PC-3 (cell line): Measurements from ENCODE around the gene CD3E. TPM values are rescaled to one million over a fixed set of nuclear protein-coding genes. Genes with fewer than 3 reads are reported as not detected.
"Not testable (repeated sequence)": the region's sequence is repeated elsewhere in the genome, so short reads cannot be mapped to it uniquely, and the experiment has no call there.

Source experiments
- ATAC-seq: fragments of 200-7000 bp; cut with Tn5 transposase; 2 replicates; pipeline ENCODE4 v1.9.1; 2020; ENCODE audit warnings: mild to moderate bottlenecking, moderate library complexity
- BruUV-seq: library from RNA; stranded (reverse); fragments of 400-500 nt; replicated peaks from 2 replicates; lab custom pipeline; 2021; lab: Mats Ljungman, UMichigan
- CTCF ChIA-PET: fragments of 300-600 bp; sonication (Branson Sonifier 250); formaldehyde crosslinking; loops from one replicate; lab custom pipeline; 2022; ENCODE audit warnings: antibody characterized with exemption; lab: Charles Lee
- POLR2A ChIA-PET: fragments of 300-600 bp; sonication (Branson Sonifier 250); formaldehyde crosslinking; loops from one replicate; lab custom pipeline; 2022; ENCODE audit warnings: antibody characterized with exemption; ENCODE audit not compliant: unreplicated experiment; lab: Charles Lee
- DNase-seq: peaks from one replicate; pipeline ENCODE4 v3.0.0-alpha.2; 2015
- H2AFZ ChIP-seq: fragments of 300-600 bp; sonication (generic); 2 replicates; pipeline ENCODE4 v1.6.0; 2016; ENCODE audit warnings: antibody characterized with exemption, low read length
- H3F3A ChIP-seq: fragments of 300-600 bp; sonication (generic); one replicate; pipeline ENCODE4 v1.6.0; 2017; ENCODE audit warnings: antibody characterized with exemption, low read length, control low read depth, mild to moderate bottlenecking; ENCODE audit not compliant: unreplicated experiment
- H3K27ac ChIP-seq: fragments of 300-600 bp; sonication (generic); 2 replicates; pipeline ENCODE4 v1.5.1; 2016; ENCODE audit warnings: mild to moderate bottlenecking, low read length
- H3K27me3 ChIP-seq: fragments of 300-600 bp; sonication (generic); 2 replicates; pipeline ENCODE4 v1.6.1; 2016; ENCODE audit warnings: low read length, mixed read lengths
- H3K36me3 ChIP-seq: fragments of 300-600 bp; sonication (generic); 2 replicates; pipeline ENCODE4 v1.6.1; 2016; ENCODE audit warnings: low read depth, mixed run types, low read length, mixed read lengths
- H3K4me1 ChIP-seq: fragments of 300-600 bp; sonication (generic); 2 replicates; pipeline ENCODE4 v1.5.1; 2016; ENCODE audit warnings: low read length; ENCODE audit not compliant: insufficient read depth
- H3K4me2 ChIP-seq: fragments of 300-600 bp; sonication (generic); 2 replicates; pipeline ENCODE4 v1.6.0; 2016; ENCODE audit warnings: low read length
- H3K4me3 ChIP-seq: fragments of 300-600 bp; sonication (generic); 2 replicates; pipeline ENCODE4 v1.5.1; 2016; ENCODE audit warnings: mild to moderate bottlenecking, low read length, mixed read lengths
- H3K79me2 ChIP-seq: fragments of 300-600 bp; sonication (generic); 2 replicates; pipeline ENCODE4 v1.6.1; 2017; ENCODE audit warnings: low read length, mixed read lengths
- H3K9ac ChIP-seq: fragments of 300-600 bp; sonication (generic); 2 replicates; pipeline ENCODE4 v1.6.0; 2016; ENCODE audit warnings: mild to moderate bottlenecking, low read length
- H3K9me2 ChIP-seq: fragments of 300-600 bp; sonication (generic); replicated peaks from 2 replicates; pipeline ENCODE4 v1.6.1; 2016; ENCODE audit warnings: mixed run types, low read length, mixed read lengths
- H3K9me3 ChIP-seq: fragments of 300-600 bp; sonication (generic); 2 replicates; pipeline ENCODE4 v1.6.1; 2016; ENCODE audit warnings: low read length, mixed read lengths
- H4K20me1 ChIP-seq: fragments of 300-600 bp; sonication (generic); 2 replicates; pipeline ENCODE4 v1.6.1; 2016; ENCODE audit warnings: low read length, mixed read lengths
- EZH2 ChIP-seq: fragments of 300-600 bp; sonication (generic); IDR thresholded peaks from one replicate; pipeline ENCODE4 v1.6.1; 2017; ENCODE audit warnings: antibody characterized with exemption, mild to moderate bottlenecking, low read length; ENCODE audit not compliant: unreplicated experiment
- EZH2phosphoT487 ChIP-seq: fragments of 300-600 bp; sonication (generic); IDR thresholded peaks from 2 replicates; pipeline ENCODE4 v1.6.1; 2018; ENCODE audit warnings: mild to moderate bottlenecking, antibody characterized with exemption, low read length, borderline replicate concordance
- intact Hi-C: fragments of 100-400 bp; cut with micrococcal nuclease; formaldehyde crosslinking; loops from 2 replicates; pipeline ENCODE4 v1.9.0; 2023
- total RNA-seq: library from RNA; depleted of rRNA; stranded (reverse); fragments of >200 nt; gene quantifications from 2 replicates; pipeline ENCODE4 v1.2.3, GENCODE V29; 2014
- TF ChIP-seq, protein P1 (sequence below): fragments of 300-600 bp; sonication (generic); conservative IDR thresholded peaks from 2 replicates; pipeline ENCODE4 v1.5.1; 2017; ENCODE audit warnings: antibody characterized with exemption, low read depth, mild to moderate bottlenecking, low read length

Gene CD3E
- total RNA-seq, 1 experiment from 2014 or later = not detected

DNA sequence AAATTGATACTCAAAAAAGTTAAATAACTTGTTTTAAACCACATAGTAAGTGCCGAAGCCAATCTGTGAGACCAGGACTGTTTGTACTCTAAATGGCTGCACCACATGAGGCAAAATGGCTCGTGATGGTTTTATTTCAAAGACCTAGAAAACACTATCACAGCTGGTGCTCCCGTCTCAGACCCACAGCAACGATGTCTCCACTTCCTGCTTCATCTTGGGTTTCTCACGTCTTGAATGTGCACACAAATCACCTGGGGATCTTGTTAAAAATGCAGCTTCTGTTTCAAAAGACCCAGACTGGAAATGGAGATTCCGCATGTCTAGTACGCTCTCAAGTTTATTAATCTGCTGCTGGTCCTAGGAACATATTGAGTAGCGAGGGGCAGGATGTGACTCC is 1.2 kb downstream of the CD3E start:
- Histone ChIP-seq H4K20me1 (no peaks in the 10 kb centered on the region), H3K4me3 (no peak overlapping the region), H3K9me2 (no peaks in the 10 kb centered on the region), H3K9me3 (no peaks in the 10 kb centered on the region), H3F3A (no peaks in the 10 kb centered on the region), H3K27me3 (peaks cover 25% of the 10 kb centered on the region), H3K9ac (no peak overlapping the region), H3K4me2 (no peak overlapping the region), H3K36me3 (no peaks in the 10 kb centered on the region), H3K4me1 (no peaks in the 10 kb centered on the region), H3K79me2 (no peaks in the 10 kb centered on the region), H2AFZ (0 out of 2 replicates have a peak overlapping the region, but pooled peaks have one; percentile 12), H3K27ac (no peak overlapping the region)
- no TSS peak for BruUV-seq
- intact Hi-C loops = no loop called here
- ATAC-seq (no peak), DNase-seq (no peak)
- ChIA-PET POLR2A (interaction anchor here (0.7 kb wide), 1 partner anchor 10 kb away, joined by 6 read pairs; no protein-coding TSS in a partner anchor), CTCF (no interaction called here)
- no peak for TF ChIP-seq EZH2phosphoT487
- TF ChIP-seq, protein P1, sequence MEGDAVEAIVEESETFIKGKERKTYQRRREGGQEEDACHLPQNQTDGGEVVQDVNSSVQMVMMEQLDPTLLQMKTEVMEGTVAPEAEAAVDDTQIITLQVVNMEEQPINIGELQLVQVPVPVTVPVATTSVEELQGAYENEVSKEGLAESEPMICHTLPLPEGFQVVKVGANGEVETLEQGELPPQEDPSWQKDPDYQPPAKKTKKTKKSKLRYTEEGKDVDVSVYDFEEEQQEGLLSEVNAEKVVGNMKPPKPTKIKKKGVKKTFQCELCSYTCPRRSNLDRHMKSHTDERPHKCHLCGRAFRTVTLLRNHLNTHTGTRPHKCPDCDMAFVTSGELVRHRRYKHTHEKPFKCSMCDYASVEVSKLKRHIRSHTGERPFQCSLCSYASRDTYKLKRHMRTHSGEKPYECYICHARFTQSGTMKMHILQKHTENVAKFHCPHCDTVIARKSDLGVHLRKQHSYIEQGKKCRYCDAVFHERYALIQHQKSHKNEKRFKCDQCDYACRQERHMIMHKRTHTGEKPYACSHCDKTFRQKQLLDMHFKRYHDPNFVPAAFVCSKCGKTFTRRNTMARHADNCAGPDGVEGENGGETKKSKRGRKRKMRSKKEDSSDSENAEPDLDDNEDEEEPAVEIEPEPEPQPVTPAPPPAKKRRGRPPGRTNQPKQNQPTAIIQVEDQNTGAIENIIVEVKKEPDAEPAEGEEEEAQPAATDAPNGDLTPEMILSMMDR = no peak
- no peak for TF ChIP-seq EZH2

DNA sequence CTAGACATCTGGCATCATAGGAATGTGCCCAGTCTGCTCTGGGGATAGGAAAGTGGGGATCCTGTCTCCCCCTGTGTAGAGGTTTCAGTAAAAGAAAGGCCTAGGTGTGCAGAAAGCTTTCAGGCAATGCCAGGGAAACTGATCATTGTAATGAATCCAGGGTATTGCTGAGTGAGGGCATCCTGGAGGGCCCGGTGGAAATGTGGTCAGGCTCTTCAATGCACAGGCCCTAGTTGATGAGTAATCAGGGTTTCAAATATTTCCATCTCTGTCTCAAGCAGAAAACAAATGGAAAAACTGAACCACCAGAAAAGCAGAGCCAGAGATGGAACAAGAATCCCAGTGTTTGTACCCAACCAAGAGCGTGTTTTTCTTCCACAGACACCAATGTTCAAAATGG is 2.0 kb downstream of the CD3E start:
- Histone ChIP-seq H3K4me3 (no peak overlapping the region), H3K36me3 (no peaks in the 10 kb centered on the region), H3K27ac (no peak overlapping the region), H3K9ac (no peak overlapping the region), H3K4me1 (no peaks in the 10 kb centered on the region), H2AFZ (no peak overlapping the region), H3F3A (no peaks in the 10 kb centered on the region), H4K20me1 (no peaks in the 10 kb centered on the region), H3K9me3 (no peaks in the 10 kb centered on the region), H3K27me3 (peaks cover 16% of the 10 kb centered on the region), H3K4me2 (no peak overlapping the region), H3K9me2 (no peaks in the 10 kb centered on the region), H3K79me2 (no peaks in the 10 kb centered on the region)
- DNase-seq (no peak), ATAC-seq (no peak)
- ChIA-PET POLR2A (no interaction called here), CTCF (no interaction called here)
- intact Hi-C loops = no loop called here
- TF ChIP-seq, protein P1 = no peak
- TF ChIP-seq EZH2 (no peak), EZH2phosphoT487 (no peak)
- BruUV-seq = no TSS peak

DNA sequence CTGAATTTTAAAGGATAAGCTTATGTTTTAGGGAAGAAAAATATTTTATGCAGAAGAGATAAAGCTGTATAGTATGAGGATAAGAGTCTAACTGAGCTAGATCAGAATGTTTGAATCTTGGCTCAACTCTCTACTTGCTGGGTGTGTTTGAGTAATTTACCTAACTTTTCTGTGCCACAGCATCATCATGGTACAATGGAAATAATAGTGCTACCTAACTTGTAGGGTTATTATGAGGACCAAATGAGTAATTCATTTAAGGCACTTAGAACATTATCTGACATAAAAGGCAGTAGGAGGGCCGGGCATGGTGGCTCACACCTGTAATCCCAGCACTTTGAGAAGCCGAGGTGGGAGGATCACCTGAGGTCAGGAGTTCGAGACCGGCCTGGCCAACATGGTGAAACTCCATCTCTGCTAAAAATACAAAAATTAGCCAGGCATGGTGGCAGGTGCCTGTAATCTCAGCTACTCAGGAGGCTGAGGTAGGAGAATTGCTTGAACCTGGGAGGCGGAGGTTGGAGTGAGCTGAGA is 4.5 kb downstream of the CD3E start:
- H3F3A ChIP-seq, H3K9me3 ChIP-seq, intact Hi-C loops, H3K4me2 ChIP-seq, DNase-seq, H3K27ac ChIP-seq, H3K36me3 ChIP-seq, H3K79me2 ChIP-seq, H4K20me1 ChIP-seq, BruUV-seq, H3K4me3 ChIP-seq, H3K9me2 ChIP-seq, H3K27me3 ChIP-seq, ATAC-seq, H2AFZ ChIP-seq, POLR2A ChIA-PET, H3K9ac ChIP-seq, H3K4me1 ChIP-seq: not testable (repeated sequence)
- CTCF ChIA-PET = interaction anchor here (1.0 kb wide), 1 partner anchor 14 kb away, joined by 3 read pairs; no protein-coding TSS in a partner anchor
